PC-3 (cell line): ENCODE results near the gene SUMO3.

Source experiments
- CTCF ChIP-seq: fragments of 300-600 bp; sonication (generic); conservative IDR thresholded peaks from 2 replicates; pipeline ENCODE4 v1.5.1; 2017; ENCODE audit warnings: antibody characterized with exemption, low read depth, mild to moderate bottlenecking, low read length
- EZH2 ChIP-seq: fragments of 300-600 bp; sonication (generic); IDR thresholded peaks from one replicate; pipeline ENCODE4 v1.6.1; 2017; ENCODE audit warnings: antibody characterized with exemption, mild to moderate bottlenecking, low read length; ENCODE audit not compliant: unreplicated experiment
- EZH2phosphoT487 ChIP-seq: fragments of 300-600 bp; sonication (generic); IDR thresholded peaks from 2 replicates; pipeline ENCODE4 v1.6.1; 2018; ENCODE audit warnings: mild to moderate bottlenecking, antibody characterized with exemption, low read length, borderline replicate concordance

GRCh38 chr21:44820851-44821250, 3.0 kb upstream of the SUMO3 start:
- TF ChIP-seq CTCF, result no peak
- no peak for TF ChIP-seq EZH2
- no peak for TF ChIP-seq EZH2phosphoT487
